Stimulated activated naive CD4-positive, alpha-beta T cell (primary cell): ENCODE data around the gene APOBEC3F.

ENCODE experiments used
- DNase-seq, 6 experiments: peaks; one replicate each; lab custom pipeline; 2025; lab: John Stamatoyannopoulos, UW

Gene APOBEC3F

DNA sequence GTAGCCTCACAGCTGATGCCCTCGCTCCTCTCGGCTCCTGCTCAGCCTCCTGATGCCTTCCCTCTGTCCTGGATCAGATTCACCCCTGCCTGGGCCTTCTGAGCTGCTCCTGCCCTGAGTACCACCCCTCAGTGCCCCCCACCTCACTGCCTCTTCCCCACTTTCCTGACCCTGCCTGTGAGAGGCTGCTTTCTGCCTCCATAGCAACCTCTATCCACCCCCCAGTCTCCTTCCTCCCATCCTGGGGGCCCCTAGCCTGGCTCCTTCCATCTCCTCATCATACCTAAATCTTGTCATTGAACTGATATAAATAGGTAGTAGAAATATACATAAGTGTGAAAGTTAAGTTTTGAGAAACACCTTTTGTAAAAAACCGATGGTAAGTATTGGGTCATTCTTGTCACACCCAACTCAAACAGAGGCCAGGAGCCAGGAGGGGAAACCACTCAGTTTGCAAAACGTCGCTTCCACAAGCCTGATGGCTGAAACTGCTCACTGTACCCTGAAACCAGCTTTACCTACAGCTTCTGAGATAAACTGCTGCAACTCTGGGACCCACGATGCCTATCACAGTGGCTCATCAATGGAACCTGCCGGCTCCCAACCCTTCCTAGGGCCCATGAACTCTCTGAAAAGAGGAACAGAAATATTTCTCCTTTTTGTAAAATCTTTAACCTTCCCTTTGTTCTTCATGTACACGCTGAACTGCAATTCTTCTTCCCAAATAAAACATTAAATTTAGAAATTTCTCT lies 51.6 kb downstream of the APOBEC3F start:
- no peak for DNase-seq

DNA sequence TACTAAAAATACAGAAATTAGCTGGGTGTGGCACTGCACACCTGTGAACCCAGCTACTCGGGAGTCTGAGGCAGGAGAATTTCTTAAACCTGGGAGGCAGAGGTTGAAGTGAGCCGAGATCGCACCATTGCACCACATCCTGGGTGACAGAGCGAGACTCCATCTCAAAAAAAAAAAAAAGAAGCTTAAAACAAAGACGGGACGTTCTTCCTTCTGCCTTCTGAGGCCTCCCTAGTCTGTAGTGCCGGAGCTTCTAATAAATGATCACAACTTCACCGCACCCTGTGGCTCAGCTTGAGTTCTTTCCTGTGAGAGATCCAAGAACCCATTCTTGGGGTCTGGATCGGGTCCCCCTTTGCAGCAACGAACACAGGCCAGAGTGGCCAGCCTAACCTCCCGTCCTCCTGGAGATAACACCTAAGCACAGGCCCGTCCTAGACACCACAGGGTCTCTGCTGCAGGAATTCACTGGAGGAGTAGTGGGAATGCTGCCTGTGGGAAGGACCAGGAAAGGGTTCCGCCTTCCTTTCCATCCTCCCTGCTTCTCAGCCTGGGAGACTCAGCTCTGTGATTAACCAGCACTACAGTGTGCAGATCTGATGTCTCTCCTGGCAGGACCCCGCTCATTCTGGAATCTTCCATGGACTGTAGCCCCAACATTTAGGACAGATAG lies 54.2 kb downstream of the APOBEC3F start:
- peak in 3 of 6 experiments; percentile 51 to 55 (median 53) for DNase-seq

DNA sequence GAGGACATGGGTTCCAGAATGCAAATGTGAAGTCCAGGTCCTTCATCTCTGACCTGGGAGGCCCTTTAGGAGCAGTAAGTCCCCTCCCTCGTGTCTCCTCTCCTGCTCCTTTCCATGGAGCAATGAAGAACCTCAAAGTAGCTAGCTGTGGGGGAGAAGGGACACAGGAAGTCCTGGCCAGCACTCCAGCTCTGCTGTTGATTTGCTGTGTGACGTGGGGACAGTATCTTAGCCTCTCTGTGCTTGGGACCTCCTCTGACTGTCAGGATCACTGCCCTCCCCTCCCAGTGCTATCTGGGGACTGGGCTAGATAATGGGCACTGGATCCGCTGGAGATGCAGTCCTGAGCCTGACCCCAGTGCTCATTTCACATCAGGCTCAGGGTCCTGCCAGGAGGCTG lies 55.3 kb downstream of the APOBEC3F start:
- no peak for DNase-seq

DNA sequence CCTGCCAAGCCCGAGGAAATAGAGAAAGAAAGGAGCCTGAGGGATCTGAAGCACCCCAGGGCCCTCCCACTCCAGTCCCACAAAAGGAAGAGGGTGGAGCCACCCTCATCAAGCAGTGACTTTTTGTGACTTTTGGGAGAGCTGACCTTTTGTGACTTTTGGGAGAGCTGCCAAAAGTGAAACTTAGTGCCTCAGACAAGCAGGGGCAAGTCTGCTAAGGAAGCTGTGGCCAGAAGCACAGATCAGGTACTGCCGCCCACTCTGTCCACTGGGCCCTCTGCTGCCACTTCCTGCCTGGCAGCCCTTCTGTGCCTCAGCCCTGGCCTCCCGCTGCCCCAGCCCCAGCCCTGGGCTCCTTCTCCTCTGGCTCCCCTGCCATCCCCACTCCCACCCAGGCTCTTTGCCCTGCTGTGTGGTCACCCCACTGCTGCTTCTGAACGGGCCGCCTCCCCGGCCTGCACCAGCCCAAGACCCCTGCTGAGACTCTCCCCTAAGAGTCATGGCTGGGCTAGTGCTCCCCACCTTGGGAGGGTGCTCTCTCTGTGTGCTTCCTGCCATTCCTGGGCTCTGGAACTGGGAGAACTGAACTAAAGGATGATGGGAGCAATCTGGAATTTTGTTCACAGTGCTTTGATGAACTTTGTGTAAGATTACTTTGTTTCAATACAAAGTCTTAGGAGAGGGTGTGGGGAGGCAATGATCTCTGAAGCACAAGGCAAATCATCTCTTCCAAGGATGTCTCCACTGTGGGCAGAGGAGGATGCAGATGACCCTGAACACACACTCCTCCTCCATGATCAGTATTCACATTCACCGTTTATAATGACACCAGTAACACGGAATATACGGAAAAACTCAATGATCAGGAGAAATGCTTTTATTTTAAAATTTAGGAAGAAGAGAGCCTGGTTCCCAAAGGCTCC lies 56.7 kb downstream of the APOBEC3F start, which contains the start of gene APOBEC3H:
Gene APOBEC3H, plus strand, starts transcription at position 147 of the 923 bp plus-strand sequence. CDS start 3,035 bp downstream, outside the sequence.
- peak in 2 of 6 experiments; percentile 9 for DNase-seq

DNA sequence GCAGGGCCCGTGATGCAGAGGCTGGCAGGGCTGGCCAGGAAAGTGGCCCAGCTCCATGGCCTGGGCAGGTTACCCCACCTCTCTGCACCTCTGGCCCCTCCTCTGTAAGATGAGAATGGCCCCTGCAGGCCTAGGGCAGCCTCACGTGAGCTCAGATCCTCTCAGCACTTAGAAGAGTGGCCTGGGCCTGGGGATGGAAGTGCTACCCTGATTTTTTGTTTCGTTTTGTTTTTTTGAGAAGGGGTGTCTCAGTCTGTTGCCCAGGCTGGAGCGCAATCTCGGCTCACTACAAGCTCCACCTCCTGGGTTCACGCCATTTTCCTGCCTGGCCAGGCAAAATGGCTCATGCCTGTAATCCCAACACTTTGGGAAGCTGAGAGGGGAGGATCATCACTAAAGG lies 57.4 kb downstream of the APOBEC3F start:
- DNase-seq = no peak

DNA sequence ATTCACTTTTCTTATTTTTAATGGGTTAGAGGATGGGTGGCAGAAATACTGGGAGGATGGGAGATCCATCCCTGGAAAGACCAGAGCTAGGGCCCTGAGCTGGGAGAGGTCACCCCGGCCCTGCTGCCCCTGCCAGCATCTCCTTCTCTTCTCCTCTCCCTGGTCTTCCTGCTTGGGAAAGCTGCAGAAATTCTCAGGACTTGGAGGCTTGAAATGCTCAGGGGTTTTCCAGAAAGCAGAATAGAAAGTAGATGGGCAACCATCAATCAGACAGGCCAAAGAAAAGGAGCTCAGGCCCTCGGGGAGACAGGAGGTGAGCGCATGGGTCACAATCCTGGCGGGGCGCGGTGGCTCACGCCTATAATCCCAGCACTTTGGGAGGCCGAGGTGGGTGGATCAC lies 57.9 kb downstream of the APOBEC3F start:
- no peak for DNase-seq

DNA sequence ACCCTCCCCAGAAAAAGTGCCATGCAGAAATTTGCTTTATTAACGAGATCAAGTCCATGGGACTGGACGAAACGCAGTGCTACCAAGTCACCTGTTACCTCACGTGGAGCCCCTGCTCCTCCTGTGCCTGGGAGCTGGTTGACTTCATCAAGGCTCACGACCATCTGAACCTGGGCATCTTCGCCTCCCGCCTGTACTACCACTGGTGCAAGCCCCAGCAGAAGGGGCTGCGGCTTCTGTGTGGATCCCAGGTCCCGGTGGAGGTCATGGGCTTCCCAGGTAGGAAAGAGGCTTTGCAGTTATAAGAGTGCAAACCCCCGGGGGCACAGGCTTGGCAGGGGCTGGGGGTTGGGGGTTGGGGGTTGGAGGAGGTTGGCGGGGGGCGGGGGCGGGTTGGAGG lies 60.6 kb downstream of the APOBEC3F start:
- DNase-seq = no peak

DNA sequence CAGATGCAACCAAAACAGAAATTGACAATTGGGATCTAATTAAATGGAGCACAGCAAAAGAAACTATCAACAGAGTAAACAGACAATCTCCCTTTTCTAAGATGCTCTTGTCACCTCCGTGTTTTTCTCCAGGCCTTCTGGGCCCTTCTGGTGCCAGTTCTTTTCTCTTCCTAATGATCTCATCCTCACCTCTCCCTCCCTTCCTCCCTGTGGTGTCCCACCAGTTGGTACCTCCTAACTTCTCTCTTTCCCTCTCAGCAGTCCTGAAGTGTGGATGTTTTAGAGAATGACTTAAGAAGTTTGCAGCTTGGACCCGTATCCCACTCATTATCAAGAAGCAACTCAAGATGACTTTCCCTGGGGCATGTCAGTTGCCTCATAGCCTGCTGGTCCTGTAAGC lies 62.8 kb downstream of the APOBEC3F start:
- no peak for DNase-seq
